ENCODE data around the gene MTCH2.

MTCH2 gene

DNA sequence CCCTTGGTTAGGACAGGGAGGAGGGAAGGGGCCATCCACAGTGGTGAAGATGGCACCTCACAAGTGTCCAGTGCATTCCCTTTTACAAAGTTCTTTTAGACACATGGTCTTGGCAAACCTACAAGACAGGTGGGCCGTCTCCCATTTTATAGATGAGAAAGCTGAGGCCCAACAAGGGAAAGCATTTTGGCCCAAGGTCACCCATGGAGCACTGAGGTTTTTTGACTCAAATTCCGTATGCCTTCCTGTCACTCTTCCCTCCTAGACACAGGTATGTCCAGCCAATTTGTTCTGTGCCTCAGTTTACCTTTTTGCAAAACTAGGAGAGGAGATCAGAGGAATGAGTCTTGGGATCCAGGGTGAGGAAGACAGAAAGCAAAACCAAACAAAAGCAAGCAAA is 49.4 kb downstream of the MTCH2 start:
- Histone ChIP-seq H3K4me2 (ENCODE audit: low read depth, low read length, poor library complexity, severe bottlenecking) (no peak overlapping the region), H3K9me2 (replicated peaks; ENCODE audit: insufficient read depth, low read length) (no peaks in the 10 kb centered on the region), H3K4me3 (ENCODE audit: insufficient read depth, low read length, poor library complexity, severe bottlenecking) (no peak overlapping the region), H3K36me3 (ENCODE audit: low read length) (no peaks in the 10 kb centered on the region), H3F3A (ENCODE audit: insufficient read depth) (no peaks in the 10 kb centered on the region), H2AFZ (ENCODE audit: low read depth, low read length, severe bottlenecking) (no peak overlapping the region), H3K79me2 (ENCODE audit: insufficient read depth, low read length) (no peaks in the 10 kb centered on the region), H3K9me3 (ENCODE audit: insufficient read depth, low read length) (no peaks in the 10 kb centered on the region), H4K20me1 (ENCODE audit: low read depth, low read length) (no peaks in the 10 kb centered on the region), H3K27me3 (ENCODE audit: low read length) (no peaks in the 10 kb centered on the region), H3K9ac (ENCODE audit: low read length) (no peak overlapping the region), H3K27ac (ENCODE audit: low read depth, low read length) (no peak overlapping the region)
- TF ChIP-seq, protein P1, sequence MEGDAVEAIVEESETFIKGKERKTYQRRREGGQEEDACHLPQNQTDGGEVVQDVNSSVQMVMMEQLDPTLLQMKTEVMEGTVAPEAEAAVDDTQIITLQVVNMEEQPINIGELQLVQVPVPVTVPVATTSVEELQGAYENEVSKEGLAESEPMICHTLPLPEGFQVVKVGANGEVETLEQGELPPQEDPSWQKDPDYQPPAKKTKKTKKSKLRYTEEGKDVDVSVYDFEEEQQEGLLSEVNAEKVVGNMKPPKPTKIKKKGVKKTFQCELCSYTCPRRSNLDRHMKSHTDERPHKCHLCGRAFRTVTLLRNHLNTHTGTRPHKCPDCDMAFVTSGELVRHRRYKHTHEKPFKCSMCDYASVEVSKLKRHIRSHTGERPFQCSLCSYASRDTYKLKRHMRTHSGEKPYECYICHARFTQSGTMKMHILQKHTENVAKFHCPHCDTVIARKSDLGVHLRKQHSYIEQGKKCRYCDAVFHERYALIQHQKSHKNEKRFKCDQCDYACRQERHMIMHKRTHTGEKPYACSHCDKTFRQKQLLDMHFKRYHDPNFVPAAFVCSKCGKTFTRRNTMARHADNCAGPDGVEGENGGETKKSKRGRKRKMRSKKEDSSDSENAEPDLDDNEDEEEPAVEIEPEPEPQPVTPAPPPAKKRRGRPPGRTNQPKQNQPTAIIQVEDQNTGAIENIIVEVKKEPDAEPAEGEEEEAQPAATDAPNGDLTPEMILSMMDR (IDR thresholded peaks at IDR 0.05; ENCODE audit: insufficient read depth, low read length, poor library complexity, severe bottlenecking), result no peak
- TF ChIP-seq EZH2phosphoT487 (conservative IDR thresholded peaks at IDR 0.05; ENCODE audit: low read length), result no peak

DNA sequence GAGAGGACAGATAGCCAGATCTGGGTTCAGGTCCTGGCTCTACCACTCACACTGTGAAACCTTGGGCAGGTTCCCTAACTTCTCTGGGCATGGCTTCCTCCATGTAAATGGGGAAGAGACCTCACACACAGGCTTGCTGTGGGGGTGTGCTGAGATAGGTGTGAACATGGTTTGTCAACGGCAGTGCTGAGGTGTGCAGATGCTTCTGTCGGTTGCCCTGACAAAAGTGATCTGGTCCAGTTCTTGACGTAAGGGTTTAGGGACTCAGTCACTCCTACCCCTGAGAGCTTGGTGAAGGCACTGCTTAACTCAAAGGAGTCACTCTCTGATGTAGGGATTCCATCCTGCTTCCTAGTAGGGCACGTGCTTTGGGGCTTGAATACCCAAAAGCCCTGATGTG is 50.1 kb downstream of the MTCH2 start:
- Histone ChIP-seq H3K4me2 (ENCODE audit: low read depth, low read length, poor library complexity, severe bottlenecking) (no peak overlapping the region), H3K36me3 (ENCODE audit: low read length) (no peaks in the 10 kb centered on the region), H4K20me1 (ENCODE audit: low read depth, low read length) (no peaks in the 10 kb centered on the region), H3K9ac (ENCODE audit: low read length) (no peak overlapping the region), H2AFZ (ENCODE audit: low read depth, low read length, severe bottlenecking) (no peak overlapping the region), H3K9me2 (replicated peaks; ENCODE audit: insufficient read depth, low read length) (no peaks in the 10 kb centered on the region), H3K9me3 (ENCODE audit: insufficient read depth, low read length) (no peaks in the 10 kb centered on the region), H3K27ac (ENCODE audit: low read depth, low read length) (no peak overlapping the region), H3K79me2 (ENCODE audit: insufficient read depth, low read length) (no peaks in the 10 kb centered on the region), H3F3A (ENCODE audit: insufficient read depth) (no peaks in the 10 kb centered on the region), H3K27me3 (ENCODE audit: low read length) (no peaks in the 10 kb centered on the region), H3K4me3 (ENCODE audit: insufficient read depth, low read length, poor library complexity, severe bottlenecking) (no peak overlapping the region)
- TF ChIP-seq, protein P1 (IDR thresholded peaks at IDR 0.05; ENCODE audit: insufficient read depth, low read length, poor library complexity, severe bottlenecking), result no peak
- no peak for TF ChIP-seq EZH2phosphoT487 (conservative IDR thresholded peaks at IDR 0.05; ENCODE audit: low read length)

DNA sequence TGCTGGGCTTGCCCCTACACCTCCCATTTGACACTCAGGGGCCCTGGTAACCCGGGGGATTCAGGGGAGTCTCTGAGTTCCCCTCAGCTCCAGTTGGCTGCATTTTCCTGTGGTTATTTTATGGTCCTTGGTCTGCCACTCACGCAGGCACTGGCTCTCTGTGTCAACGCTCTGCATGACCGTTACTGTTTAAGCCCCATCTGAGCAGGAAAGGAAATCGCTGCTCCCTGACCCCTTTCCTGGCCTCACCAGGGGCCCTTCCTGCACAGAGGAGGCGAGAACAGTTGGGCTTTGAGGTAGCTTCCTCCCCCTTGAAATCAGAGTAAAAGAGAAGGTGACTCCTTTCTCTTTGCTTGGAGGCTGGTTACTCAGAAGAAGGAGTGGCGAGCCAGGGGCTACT is 50.6 kb downstream of the MTCH2 start:
- no peaks in the 10 kb centered on the region for H3K9me2 ChIP-seq (replicated peaks; ENCODE audit: insufficient read depth, low read length)
- TF ChIP-seq, protein P1 (IDR thresholded peaks at IDR 0.05; ENCODE audit: insufficient read depth, low read length, poor library complexity, severe bottlenecking), result no peak
- TF ChIP-seq EZH2phosphoT487 (conservative IDR thresholded peaks at IDR 0.05; ENCODE audit: low read length), result no peak
- no peaks in the 10 kb centered on the region for H3K79me2 ChIP-seq (ENCODE audit: insufficient read depth, low read length)
- no peaks in the 10 kb centered on the region for H4K20me1 ChIP-seq (ENCODE audit: low read depth, low read length)
- no peaks in the 10 kb centered on the region for H3K9me3 ChIP-seq (ENCODE audit: insufficient read depth, low read length)
- H3K9ac ChIP-seq (ENCODE audit: low read length), result no peak overlapping the region
- no peak overlapping the region for H2AFZ ChIP-seq (ENCODE audit: low read depth, low read length, severe bottlenecking)
- H3F3A ChIP-seq (ENCODE audit: insufficient read depth), result no peaks in the 10 kb centered on the region
- H3K36me3 ChIP-seq (ENCODE audit: low read length), result no peaks in the 10 kb centered on the region
- H3K4me3 ChIP-seq (ENCODE audit: insufficient read depth, low read length, poor library complexity, severe bottlenecking), result no peak overlapping the region
- no peaks in the 10 kb centered on the region for H3K27me3 ChIP-seq (ENCODE audit: low read length)
- no peak overlapping the region for H3K27ac ChIP-seq (ENCODE audit: low read depth, low read length)
- no peak overlapping the region for H3K4me2 ChIP-seq (ENCODE audit: low read depth, low read length, poor library complexity, severe bottlenecking)

All from SU-DHL-6 (cell line).